ENCODE data around the gene ZNF184.
A peak's percentile ranks its signal among the peaks of the same experiment; 100 is the strongest.

Gene ZNF184

GRCh38 chr6:27479319-27480182 is 6.6 kb upstream of the ZNF184 start:
- no peak for TF ChIP-seq CTCF (IDR thresholded peaks at IDR 0.05; ENCODE audit: control extremely low read depth, extremely low read depth, low read depth, missing control alignments)
- POLR2A ChIA-PET = no interaction called here
- peak; percentile 55 for DNase-seq (ENCODE audit: extremely low spot score)
- CTCF ChIA-PET = interaction anchor here (0.8 to 1.2 kb wide), 5 partner anchors 19 to 352 kb away, joined by 3 read pairs; no protein-coding TSS in a partner anchor

GRCh38 chr6:27478706-27479318 is 5.9 kb upstream of the ZNF184 start:
- POLR2A ChIA-PET = no interaction called here

GRCh38 chr6:27478141-27478705 is 5.3 kb upstream of the ZNF184 start:
- no peak for DNase-seq (ENCODE audit: extremely low spot score)
- CTCF ChIA-PET = interaction anchor here (1.1 kb wide), 1 partner anchor 165 kb away, joined by 3 read pairs; no protein-coding TSS in a partner anchor
- POLR2A ChIA-PET = interaction anchor here (1.0 kb wide), 1 partner anchor 394 kb away, joined by 3 read pairs; a partner anchor contains a TSS
- no peak for TF ChIP-seq CTCF (IDR thresholded peaks at IDR 0.05; ENCODE audit: control extremely low read depth, extremely low read depth, low read depth, missing control alignments)

More at GRCh38 chr6:27478706-27479318, 5.9 kb upstream of the ZNF184 start:
- CTCF ChIA-PET = interaction anchor here (0.8 to 1.2 kb wide), 4 partner anchors 166 to 352 kb away, joined by 3 read pairs; no protein-coding TSS in a partner anchor
- no peak for TF ChIP-seq CTCF (IDR thresholded peaks at IDR 0.05; ENCODE audit: control extremely low read depth, extremely low read depth, low read depth, missing control alignments)
- DNase-seq (ENCODE audit: extremely low spot score) = peak; percentile 41

- POLR2A ChIA-PET = interaction anchor here (1.0 kb wide), 1 partner anchor 394 kb away, joined by 3 read pairs; a partner anchor contains a TSS
- DNase-seq (ENCODE audit: extremely low spot score) = no peak
- no peak for TF ChIP-seq CTCF (IDR thresholded peaks at IDR 0.05; ENCODE audit: control extremely low read depth, extremely low read depth, low read depth, missing control alignments)
These were observed 4.6 kb upstream of the ZNF184 start for GRCh38 chr6:27477318-27478013.

GRCh38 chr6:27476090-27476489 is 3.2 kb upstream of the ZNF184 start:
- DNase-seq (ENCODE audit: extremely low spot score) = no peak
- POLR2A ChIA-PET = no interaction called here
- no peak for TF ChIP-seq CTCF (IDR thresholded peaks at IDR 0.05; ENCODE audit: control extremely low read depth, extremely low read depth, low read depth, missing control alignments)
- CTCF ChIA-PET = interaction anchor here (1.4 to 1.5 kb wide), 2 partner anchors 30 to 310 kb away, joined by 3 read pairs; no protein-coding TSS in a partner anchor

More at GRCh38 chr6:27477318-27478013, 4.6 kb upstream of the ZNF184 start:
- CTCF ChIA-PET = interaction anchor here (1.0 to 1.5 kb wide), 4 partner anchors 29 to 309 kb away, joined by 3 read pairs; partner anchors contain the start of gene POM121L2

- ChIA-PET CTCF (no interaction called here), POLR2A (no interaction called here)
- TF ChIP-seq CTCF (IDR thresholded peaks at IDR 0.05; ENCODE audit: control extremely low read depth, extremely low read depth, low read depth, missing control alignments) = no peak
These were observed 1.8 kb upstream of the ZNF184 start for GRCh38 chr6:27474672-27475071.

More at GRCh38 chr6:27474672-27475071, 1.8 kb upstream of the ZNF184 start:
- DNase-seq (ENCODE audit: extremely low spot score) = no peak

Measured in GM10248 (cell line).